WERI-Rb-1 (cell line): Measurements from ENCODE around the gene CNTNAP2.

Source experiments
- DNase-seq: peaks from one replicate; pipeline ENCODE4 v3.0.0-alpha.2; 2020
- H3K27ac ChIP-seq: fragments of 250-450 bp; sonication (Bioruptor Pico); 2 replicates; pipeline ENCODE4 v1.5.1; 2020; ENCODE audit warnings: mild to moderate bottlenecking, moderate library complexity
- H3K27me3 ChIP-seq: fragments of 250-450 bp; sonication (Bioruptor Pico); 2 replicates; pipeline ENCODE4 v1.5.1; 2021; ENCODE audit warnings: mild to moderate bottlenecking, low read depth, moderate library complexity; ENCODE audit not compliant: insufficient read depth, severe bottlenecking
- H3K36me3 ChIP-seq: fragments of 250-450 bp; sonication (Bioruptor Pico); 2 replicates; pipeline ENCODE4 v1.5.1; 2020; ENCODE audit warnings: mild to moderate bottlenecking, moderate library complexity
- H3K4me3 ChIP-seq: 2 replicates; pipeline ENCODE4 v1.5.1; 2011; ENCODE audit warnings: low read depth, mild to moderate bottlenecking, control low read depth, low read length
- H3K9me3 ChIP-seq: fragments of 250-450 bp; sonication (Bioruptor Pico); 2 replicates; pipeline ENCODE4 v1.5.1; 2021; ENCODE audit warnings: mild to moderate bottlenecking, moderate library complexity; ENCODE audit not compliant: severe bottlenecking
- TF ChIP-seq, protein P1 (sequence below): IDR thresholded peaks from 2 replicates; pipeline ENCODE4 v1.5.1; 2011; ENCODE audit warnings: low read depth, mild to moderate bottlenecking, control low read depth, inconsistent platforms, low read length

CNTNAP2 gene

GRCh38 chr7:148014541-148014940 lies 1897.9 kb downstream of the CNTNAP2 start:
- Histone ChIP-seq H3K27me3 (no peaks in the 10 kb centered on the region), H3K27ac (no peak overlapping the region), H3K9me3 (no peaks in the 10 kb centered on the region), H3K36me3 (no peaks in the 10 kb centered on the region), H3K4me3 (no peak overlapping the region)
- TF ChIP-seq, protein P1, sequence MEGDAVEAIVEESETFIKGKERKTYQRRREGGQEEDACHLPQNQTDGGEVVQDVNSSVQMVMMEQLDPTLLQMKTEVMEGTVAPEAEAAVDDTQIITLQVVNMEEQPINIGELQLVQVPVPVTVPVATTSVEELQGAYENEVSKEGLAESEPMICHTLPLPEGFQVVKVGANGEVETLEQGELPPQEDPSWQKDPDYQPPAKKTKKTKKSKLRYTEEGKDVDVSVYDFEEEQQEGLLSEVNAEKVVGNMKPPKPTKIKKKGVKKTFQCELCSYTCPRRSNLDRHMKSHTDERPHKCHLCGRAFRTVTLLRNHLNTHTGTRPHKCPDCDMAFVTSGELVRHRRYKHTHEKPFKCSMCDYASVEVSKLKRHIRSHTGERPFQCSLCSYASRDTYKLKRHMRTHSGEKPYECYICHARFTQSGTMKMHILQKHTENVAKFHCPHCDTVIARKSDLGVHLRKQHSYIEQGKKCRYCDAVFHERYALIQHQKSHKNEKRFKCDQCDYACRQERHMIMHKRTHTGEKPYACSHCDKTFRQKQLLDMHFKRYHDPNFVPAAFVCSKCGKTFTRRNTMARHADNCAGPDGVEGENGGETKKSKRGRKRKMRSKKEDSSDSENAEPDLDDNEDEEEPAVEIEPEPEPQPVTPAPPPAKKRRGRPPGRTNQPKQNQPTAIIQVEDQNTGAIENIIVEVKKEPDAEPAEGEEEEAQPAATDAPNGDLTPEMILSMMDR: no peak
- DNase-seq: no peak

- no peaks in the 10 kb centered on the region for H3K36me3 ChIP-seq
- H3K4me3 ChIP-seq: no peak overlapping the region
- no peaks in the 10 kb centered on the region for H3K9me3 ChIP-seq
- no peaks in the 10 kb centered on the region for H3K27me3 ChIP-seq
- TF ChIP-seq, protein P1: no peak
- no peak for DNase-seq
- H3K27ac ChIP-seq: no peak overlapping the region
Measured at GRCh38 chr7:148017126-148017525, 1900.5 kb downstream of the CNTNAP2 start.

DNA sequence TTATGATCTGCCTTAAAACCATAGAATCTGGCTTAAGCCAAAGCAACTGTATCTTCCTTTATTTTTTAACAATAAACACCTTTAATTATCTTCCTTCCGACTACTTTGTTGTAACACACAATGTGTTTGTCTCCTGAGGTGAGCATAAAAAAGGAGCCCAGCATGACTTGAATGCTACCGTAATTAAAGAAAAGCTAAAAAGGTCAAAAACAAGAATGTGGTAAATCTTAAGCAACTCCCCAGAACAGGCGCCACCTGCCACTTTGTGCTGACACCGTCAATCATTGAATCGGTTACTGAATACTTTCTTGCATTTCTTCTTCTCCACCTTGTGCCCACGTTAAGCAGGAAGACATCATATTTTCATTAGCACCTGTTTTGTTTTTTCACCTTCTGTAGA lies 1904.1 kb downstream of the CNTNAP2 start:
- Histone ChIP-seq H3K4me3 (no peak overlapping the region), H3K9me3 (no peaks in the 10 kb centered on the region), H3K36me3 (no peaks in the 10 kb centered on the region), H3K27ac (no peak overlapping the region), H3K27me3 (no peaks in the 10 kb centered on the region)
- TF ChIP-seq, protein P1: no peak
- no peak for DNase-seq

DNA sequence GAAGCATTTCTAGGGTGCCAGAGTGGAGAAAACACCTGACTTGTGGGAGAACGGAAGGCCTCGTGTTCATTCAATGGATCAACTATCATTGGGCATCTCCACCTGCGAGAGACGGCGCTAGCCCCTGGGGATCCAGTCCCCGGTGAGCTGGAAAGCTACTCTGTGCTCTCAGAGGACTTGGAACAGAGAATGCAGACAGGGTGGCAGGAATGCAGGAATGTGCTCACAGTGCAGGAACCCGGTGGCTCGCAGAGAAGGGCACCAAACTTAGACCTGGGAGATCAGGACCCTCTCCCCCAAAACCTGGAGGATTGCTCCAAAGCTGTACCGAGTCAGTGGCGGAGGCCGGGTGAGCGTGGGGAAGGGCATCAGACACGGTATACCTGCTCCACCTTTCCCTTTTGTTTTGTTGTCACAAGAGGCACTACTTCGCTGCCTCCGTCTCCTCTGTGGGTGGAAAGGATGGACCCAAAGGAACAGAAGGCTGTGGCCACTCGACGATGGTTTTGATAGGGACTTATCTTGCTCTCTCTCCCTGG lies 1905.0 kb downstream of the CNTNAP2 start:
- DNase-seq: no peak
- no peak overlapping the region for H3K27ac ChIP-seq
- no peaks in the 10 kb centered on the region for H3K9me3 ChIP-seq
- TF ChIP-seq, protein P1: no peak
- no peaks in the 10 kb centered on the region for H3K36me3 ChIP-seq
- H3K4me3 ChIP-seq: no peak overlapping the region
- H3K27me3 ChIP-seq: no peaks in the 10 kb centered on the region

GRCh38 chr7:148022832-148023231 lies 1906.2 kb downstream of the CNTNAP2 start:
- Histone ChIP-seq H3K36me3 (no peaks in the 10 kb centered on the region), H3K27me3 (no peaks in the 10 kb centered on the region), H3K4me3 (no peak overlapping the region), H3K27ac (no peak overlapping the region), H3K9me3 (no peaks in the 10 kb centered on the region)
- DNase-seq: no peak
- TF ChIP-seq, protein P1: no peak

DNA sequence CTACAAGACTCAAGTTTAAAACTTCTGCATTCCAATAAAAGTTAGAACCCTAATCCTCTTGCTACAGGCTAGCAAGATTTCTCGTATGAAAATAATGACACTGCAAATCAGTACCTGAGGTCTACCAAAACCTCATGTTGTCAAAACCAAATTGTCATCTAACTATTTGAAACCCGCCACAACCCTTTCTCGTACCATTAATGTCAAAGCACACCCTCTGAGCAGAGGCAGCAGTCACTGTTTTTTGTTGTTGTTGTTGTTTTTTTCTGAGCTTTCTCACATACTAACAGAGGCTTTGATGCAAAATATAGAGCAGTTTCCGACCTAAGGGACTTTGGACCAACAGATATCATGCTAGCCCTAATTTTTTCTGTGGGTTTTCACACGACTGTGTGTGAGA lies 1910.1 kb downstream of the CNTNAP2 start:
- DNase-seq: no peak
- Histone ChIP-seq H3K27me3 (no peaks in the 10 kb centered on the region), H3K36me3 (no peaks in the 10 kb centered on the region), H3K9me3 (no peaks in the 10 kb centered on the region), H3K27ac (no peak overlapping the region), H3K4me3 (no peak overlapping the region)
- TF ChIP-seq, protein P1: no peak
